Measurements from ENCODE around the gene NXPE3.
"Not testable (repeated sequence)": the region's sequence is repeated elsewhere in the genome, so short reads cannot be mapped to it uniquely, and the experiment has no call there.

NXPE3 gene

GRCh38 chr3:101779047-101779821, at the start of gene NXPE3:
Gene NXPE3, plus strand, starts transcription at chr3:101779211. Its CDS starts 6,386 bp downstream, at chr3:101785597.
- peak; percentile 75 for DNase-seq

- no peak for DNase-seq
Measured at GRCh38 chr3:101729586-101729985, 49.4 kb upstream of the NXPE3 start.

GRCh38 chr3:101730839-101731238, 48.2 kb upstream of the NXPE3 start:
- DNase-seq: no peak

- DNase-seq: no peak
Measured at GRCh38 chr3:101732240-101732641, 46.8 kb upstream of the NXPE3 start.

- no peak for DNase-seq
Measured at GRCh38 chr3:101735833-101736232, 43.2 kb upstream of the NXPE3 start.

- DNase-seq: not testable (repeated sequence)
Measured at GRCh38 chr3:101741914-101742313, 37.1 kb upstream of the NXPE3 start.

- no peak for DNase-seq
Measured at GRCh38 chr3:101744811-101745210, 34.2 kb upstream of the NXPE3 start.

- not testable (repeated sequence) for DNase-seq
Measured at GRCh38 chr3:101745934-101746333, 33.1 kb upstream of the NXPE3 start.

- not testable (repeated sequence) for DNase-seq
Measured at GRCh38 chr3:101753386-101754113, 25.5 kb upstream of the NXPE3 start.

GRCh38 chr3:101758224-101758623, 20.8 kb upstream of the NXPE3 start:
- DNase-seq: no peak

GRCh38 chr3:101762041-101762646, 16.9 kb upstream of the NXPE3 start:
- DNase-seq: no peak

- not testable (repeated sequence) for DNase-seq
Measured at GRCh38 chr3:101777745-101778281, 1.2 kb upstream of the NXPE3 start.

GRCh38 chr3:101778385-101779046, 495 bp upstream of the NXPE3 start:
- no peak for DNase-seq

GRCh38 chr3:101779822-101780381, 891 bp downstream of the NXPE3 start:
- no peak for DNase-seq

- no peak for DNase-seq
Measured at GRCh38 chr3:101780661-101781060, 1.6 kb downstream of the NXPE3 start.

GRCh38 chr3:101781166-101781565, 2.2 kb downstream of the NXPE3 start:
- DNase-seq: no peak

GRCh38 chr3:101784855-101785613, 6.0 kb downstream of the NXPE3 start:
- DNase-seq: no peak

GRCh38 chr3:101791778-101792177, 12.8 kb downstream of the NXPE3 start:
- no peak for DNase-seq

- no peak for DNase-seq
Measured at GRCh38 chr3:101796077-101796680, 17.2 kb downstream of the NXPE3 start.

GRCh38 chr3:101801174-101801573, 22.2 kb downstream of the NXPE3 start:
- DNase-seq: no peak

- no peak for DNase-seq
Measured at GRCh38 chr3:101802179-101802578, 23.2 kb downstream of the NXPE3 start.
